ENCODE results near the gene GALNT2. TPM values are rescaled to one million over a fixed set of nuclear protein-coding genes. Genes with fewer than 3 reads are reported as not detected.

GALNT2 gene
- total RNA-seq, 1 donor from 2014 or later: 72.2 TPM

- peak; percentile 75 for DNase-seq (ENCODE audit: low spot score)
Observed at GRCh38 chr1:230299191-230300006, 232.4 kb downstream of the GALNT2 start.

GRCh38 chr1:230300322-230301301 lies 233.6 kb downstream of the GALNT2 start:
- no peak for DNase-seq (ENCODE audit: low spot score)

- no peak for DNase-seq (ENCODE audit: low spot score)
Observed at GRCh38 chr1:230301322-230301721, 234.3 kb downstream of the GALNT2 start.

- no peak for DNase-seq (ENCODE audit: low spot score)
Observed at GRCh38 chr1:230301822-230302221, 234.8 kb downstream of the GALNT2 start.

GRCh38 chr1:230303069-230303468 lies 236.0 kb downstream of the GALNT2 start:
- no peak for DNase-seq (ENCODE audit: low spot score)

GRCh38 chr1:230303822-230304221 lies 236.8 kb downstream of the GALNT2 start:
- DNase-seq (ENCODE audit: low spot score): no peak

- DNase-seq (ENCODE audit: low spot score): no peak
Observed at GRCh38 chr1:230306169-230306568, 239.1 kb downstream of the GALNT2 start.

- no peak for DNase-seq (ENCODE audit: low spot score)
Observed at GRCh38 chr1:230307213-230307612, 240.2 kb downstream of the GALNT2 start.

GRCh38 chr1:230308039-230308438 lies 241.0 kb downstream of the GALNT2 start:
- peak; percentile 95 for DNase-seq (ENCODE audit: low spot score)

- DNase-seq (ENCODE audit: low spot score): no peak
Observed at GRCh38 chr1:230308821-230309220, 241.8 kb downstream of the GALNT2 start.

GRCh38 chr1:230309646-230310177 lies 242.7 kb downstream of the GALNT2 start:
- DNase-seq (ENCODE audit: low spot score): no peak

GRCh38 chr1:230310381-230311163 lies 243.5 kb downstream of the GALNT2 start:
- peak; percentile 75 for DNase-seq (ENCODE audit: low spot score)

- DNase-seq (ENCODE audit: low spot score): no peak
Observed at GRCh38 chr1:230312676-230313075, 245.6 kb downstream of the GALNT2 start.

- no peak for DNase-seq (ENCODE audit: low spot score)
Observed at GRCh38 chr1:230313453-230314141, 246.6 kb downstream of the GALNT2 start.

GRCh38 chr1:230314142-230314470 lies 247.1 kb downstream of the GALNT2 start:
- DNase-seq (ENCODE audit: low spot score): no peak

- DNase-seq (ENCODE audit: low spot score): no peak
Observed at GRCh38 chr1:230315099-230315498, 248.1 kb downstream of the GALNT2 start.

- no peak for DNase-seq (ENCODE audit: low spot score)
Observed at GRCh38 chr1:230316864-230317745, 250.1 kb downstream of the GALNT2 start.

- DNase-seq (ENCODE audit: low spot score): peak; percentile 70
Observed at GRCh38 chr1:230317823-230318819, 251.1 kb downstream of the GALNT2 start.
